Stimulated activated CD4-positive, alpha-beta T cell treated with anti-CD3 and anti-CD28 coated beads, Interleukin-12 subunit alpha, Interleukin-12 subunit beta, amount 100 ng/mL, for 4 hours (primary cell): ENCODE results near the gene TTLL11.
"Not testable (repeated sequence)": the region's sequence is repeated elsewhere in the genome, so short reads cannot be mapped to it uniquely, and the experiment has no call there.

Experiments
- DNase-seq: peaks from one replicate; pipeline ENCODE4 v3.0.0-alpha.2; 2020

Gene TTLL11

DNA sequence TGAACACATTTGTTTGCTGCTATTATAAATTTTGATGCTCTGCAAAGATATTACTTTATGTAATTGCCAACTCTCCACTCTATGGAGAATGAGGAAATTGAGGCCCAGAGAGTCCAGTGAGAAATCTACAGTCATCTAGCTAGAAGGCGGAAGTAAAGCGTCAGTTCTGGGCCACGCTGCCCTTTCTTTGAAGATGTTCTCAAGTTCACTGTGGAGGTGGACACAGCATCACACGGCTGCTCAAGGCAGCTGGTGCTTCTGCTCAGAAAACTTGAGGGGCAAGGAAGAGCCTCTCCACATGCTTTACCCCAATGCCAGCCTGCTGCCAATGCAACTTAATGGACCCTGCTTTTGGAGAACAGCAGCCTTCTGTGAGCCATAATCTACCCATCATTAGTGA, 96.3 kb downstream of the TTLL11 start:
- DNase-seq, result no peak

DNA sequence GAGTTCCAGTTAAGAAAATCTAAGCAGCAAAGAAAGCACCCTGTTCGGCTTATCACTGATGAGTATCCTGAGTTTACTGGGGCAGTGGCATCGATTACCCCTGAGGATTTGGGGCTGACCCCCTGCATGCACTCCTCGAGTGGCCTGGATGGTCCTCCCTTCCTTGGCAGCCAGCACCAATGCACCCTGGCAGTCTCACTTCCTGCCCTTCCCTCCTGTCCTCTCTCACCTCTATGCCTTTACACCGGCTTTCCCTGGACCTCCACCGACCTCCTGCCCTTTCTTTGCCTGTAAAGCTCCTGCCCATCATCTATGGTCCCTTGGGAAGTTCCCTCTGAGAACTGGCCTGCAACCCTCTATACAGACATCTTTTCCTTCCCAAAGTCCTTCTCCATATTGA, 97.1 kb downstream of the TTLL11 start:
- DNase-seq, result no peak

DNA sequence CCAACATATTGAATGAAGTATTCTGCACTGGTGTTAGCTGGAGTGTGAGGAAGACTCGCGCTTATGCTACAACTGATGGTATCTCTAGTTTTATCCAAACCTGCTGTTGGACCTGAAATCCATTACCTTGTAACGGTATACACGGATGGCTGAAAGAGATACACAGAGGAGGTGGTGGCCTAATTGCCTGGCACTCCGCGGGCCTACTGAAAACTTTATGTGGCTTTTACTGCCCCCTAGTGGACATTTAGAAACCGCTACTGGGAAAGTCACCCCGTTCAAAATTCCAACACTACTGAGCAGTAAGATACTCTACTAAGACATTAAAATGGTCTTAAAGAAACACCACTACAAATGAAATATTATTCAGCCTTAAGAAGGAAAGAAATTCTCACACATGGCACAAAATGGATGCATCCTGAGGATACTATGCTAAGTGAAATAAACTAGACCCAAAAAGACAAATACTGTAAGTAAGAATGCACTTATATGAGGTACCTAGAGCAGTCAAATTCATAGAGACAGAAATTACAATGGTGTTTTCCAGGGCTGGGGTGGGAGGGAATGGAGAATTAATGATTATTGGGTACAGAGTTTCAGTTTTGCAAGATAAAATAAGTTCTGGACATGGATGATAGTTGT, 100.4 kb downstream of the TTLL11 start:
- peak; percentile 20 for DNase-seq

DNA sequence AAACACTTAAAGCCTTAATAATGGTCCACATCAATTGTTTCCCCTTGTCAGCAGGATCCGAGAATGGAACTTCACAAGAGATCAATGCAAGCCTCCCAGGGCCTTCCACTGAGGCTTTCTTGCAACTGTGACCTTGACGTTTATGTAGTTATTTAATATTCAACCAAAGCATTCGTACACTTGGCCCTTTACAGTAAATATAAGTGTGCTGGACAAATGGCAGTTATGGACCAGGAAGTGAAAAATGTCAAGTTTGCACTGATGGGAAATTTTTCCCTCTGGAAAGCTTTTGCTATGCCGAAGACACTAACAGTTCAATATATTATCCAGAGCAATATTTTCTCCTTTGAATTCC, 101.8 kb downstream of the TTLL11 start:
- DNase-seq, result no peak

DNA sequence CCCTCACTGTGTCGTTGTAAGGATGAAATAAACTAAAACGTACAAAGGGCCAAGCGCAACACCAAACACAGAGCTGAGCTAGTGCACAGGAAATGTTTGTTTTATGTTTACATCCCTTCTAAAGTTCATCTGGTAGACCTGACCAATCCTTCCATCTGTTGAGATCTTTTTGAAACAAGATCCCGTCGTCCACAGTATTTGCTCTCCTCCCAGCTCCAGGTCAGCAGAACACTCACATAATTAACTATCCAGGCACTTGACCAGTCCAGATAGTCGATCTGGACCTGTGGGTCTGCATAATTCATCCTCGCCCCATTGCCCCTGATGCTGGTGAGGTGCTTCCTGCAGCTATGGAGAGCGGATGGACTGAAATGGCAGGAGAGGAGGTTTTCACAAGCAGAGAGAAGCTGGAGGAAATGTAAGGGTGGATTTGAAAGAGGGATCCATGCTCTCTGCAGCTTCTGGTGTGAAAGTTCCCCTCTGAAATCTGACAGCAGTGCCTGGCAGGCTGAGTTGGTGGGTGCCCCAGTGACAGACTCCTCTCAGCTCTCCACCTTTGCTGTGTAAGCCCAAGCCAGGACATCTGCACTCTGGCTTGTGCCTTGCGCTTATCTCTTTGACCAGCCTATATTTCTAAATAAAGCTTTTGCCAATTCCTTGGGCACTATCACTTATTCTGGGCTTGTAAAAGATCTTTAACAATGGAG, 102.4 kb downstream of the TTLL11 start:
- DNase-seq, result no peak

DNA sequence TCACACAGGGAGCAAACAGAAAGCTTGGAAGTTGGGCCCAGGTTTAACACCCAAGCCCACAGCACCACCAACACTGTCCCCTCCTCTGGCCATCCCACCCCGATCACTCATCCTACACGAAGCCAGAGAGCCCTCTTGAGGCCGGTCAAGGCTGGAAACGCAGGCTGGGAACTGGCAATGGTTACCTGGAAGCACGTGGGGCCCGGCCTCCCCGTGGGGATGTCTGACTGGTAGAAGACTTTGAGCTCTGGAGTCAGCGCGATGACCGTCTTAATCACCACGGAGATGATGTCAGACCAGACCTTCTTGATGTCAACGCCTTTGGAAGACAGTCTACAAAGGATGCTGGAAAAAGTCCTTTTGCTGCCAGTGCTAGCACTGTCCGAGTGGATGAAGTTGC, 104.1 kb downstream of the TTLL11 start:
- no peak for DNase-seq

DNA sequence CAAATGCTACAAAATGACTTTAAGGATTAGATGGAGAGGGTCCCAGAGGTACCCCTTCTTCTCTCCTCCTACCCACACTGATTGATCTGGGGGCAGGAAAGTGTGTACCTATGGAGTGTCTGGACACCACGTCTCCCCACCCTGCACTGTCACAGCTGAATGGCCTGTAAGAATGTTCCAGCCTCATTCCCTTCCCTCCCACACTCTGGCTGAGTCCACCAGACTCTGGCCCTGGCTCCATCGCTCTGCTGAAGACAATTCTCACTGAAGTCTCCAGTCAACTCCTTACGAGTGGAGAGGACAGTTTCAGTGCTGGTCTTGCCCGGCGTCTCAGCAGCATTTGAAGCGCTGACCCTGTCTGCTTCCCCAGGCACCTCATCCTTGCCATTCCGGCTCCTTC, 105.8 kb downstream of the TTLL11 start:
- DNase-seq, result no peak

DNA sequence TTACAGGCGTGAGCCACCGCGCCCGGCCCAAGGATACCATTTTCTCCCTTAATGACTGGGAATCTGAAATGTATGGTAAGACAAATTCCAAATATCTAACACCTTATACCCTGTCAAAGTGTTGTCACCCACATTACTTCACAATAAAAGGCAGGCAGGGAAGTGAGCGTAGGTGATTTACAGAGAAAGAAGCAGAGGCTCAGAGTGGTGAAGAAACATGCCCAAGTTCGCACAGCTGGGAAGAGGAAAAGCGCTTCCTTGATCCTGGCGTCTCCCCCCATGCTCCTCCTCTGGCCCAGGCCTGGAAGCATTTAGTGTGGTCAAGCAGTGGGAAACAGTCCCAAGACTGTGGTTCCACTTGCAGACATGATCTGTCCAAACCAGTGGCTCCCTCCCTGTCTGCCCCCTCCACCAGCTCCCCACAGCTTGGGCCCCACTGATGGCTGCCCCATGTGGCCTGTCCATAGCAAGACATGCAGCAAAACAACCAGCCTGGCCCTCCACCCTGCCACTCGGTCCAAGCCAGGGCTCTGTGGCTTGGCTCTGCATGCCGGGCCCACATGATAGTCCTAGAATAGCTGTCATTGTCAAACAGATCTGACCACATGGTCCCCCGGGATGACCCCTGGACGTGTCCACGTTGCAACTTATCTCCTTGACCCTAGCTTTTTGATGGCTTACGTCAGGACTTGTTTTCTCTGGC, 107.2 kb downstream of the TTLL11 start:
- no peak for DNase-seq

DNA sequence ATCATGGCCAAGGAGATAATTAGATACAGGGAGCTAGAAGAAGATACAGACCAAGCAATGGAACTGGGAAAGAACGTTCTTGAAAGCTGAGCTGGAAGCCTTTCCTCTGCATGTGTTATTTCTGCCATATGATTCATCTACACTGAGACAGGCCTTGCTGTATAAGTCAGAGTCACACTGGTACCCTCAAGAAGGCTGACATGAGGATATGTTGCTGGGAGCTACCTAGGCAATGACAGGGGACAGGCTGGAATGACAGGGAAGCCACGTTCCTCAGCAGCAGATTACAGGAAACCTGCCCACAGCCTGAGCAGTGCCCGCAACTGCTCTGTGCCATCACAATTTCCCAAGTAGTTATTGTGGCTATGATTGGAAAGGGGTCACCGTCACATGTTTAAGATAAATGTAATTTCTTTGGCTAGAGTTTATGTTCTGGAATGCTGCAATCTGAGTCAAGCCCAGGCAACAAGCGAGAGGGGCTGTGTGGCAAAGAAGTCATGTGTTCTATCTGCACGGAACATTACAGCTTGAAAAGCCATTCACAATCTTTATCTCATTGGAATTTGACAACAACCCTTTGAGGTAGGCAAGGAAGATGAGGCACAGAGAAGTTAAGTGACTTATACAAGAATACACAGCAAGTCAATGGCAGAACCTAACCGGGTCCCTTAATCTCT, 108.2 kb downstream of the TTLL11 start:
- no peak for DNase-seq

DNA sequence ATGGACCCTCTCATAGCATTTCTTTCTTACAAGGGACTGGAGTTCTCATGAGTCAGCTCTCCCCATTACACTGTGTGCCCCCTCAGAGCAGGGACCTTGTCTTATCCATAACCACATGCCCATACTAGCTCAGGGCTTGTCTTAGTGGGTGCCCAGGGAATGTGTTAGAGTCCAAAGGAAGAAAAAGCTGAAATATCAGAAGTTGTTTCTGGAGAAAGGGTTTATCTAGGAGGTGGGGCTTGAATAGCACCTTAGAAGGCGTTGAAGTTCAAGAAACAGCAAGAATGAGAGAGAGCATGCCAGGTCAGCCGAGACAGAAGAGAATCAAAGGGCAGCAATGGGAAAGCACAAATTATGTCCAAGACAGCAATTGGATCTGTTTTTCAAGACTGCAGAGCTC, 109.4 kb downstream of the TTLL11 start:
- DNase-seq, result no peak

DNA sequence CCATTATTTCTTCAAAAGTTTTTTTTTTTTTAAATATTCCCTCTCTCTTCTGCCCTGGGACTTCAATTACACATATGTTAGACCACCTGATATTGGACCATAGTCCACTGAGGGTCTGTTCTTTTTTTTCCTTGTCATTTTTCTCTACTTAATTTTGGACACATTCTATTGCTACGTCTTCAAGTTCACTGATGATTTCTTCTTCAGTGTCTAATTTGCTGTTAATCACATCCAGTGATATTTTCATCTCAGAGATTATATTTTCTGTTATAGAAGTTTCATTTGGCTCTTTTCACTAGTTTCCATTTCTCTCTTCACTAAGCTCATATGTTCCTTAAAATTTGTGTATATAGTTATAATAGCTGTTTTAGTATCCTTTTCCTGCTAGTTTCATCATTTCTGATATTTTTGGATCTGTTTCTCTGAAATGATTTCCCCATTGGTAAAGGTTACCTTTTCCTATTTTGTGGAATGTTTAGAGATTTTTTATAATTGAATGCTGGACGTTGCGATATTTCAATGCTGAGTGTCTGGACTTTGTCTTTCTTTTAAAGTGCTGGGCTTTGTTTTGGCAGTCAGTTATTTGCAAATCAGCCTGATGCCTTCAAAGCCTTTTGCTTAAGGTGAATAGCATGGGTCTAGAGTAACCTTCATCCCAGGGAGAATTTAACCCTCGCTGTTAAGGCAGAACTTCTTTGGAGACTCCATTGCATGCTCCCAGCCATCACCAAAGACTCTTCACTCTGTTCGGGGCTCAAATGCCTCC, 111.8 kb downstream of the TTLL11 start:
- DNase-seq, result no peak

DNA sequence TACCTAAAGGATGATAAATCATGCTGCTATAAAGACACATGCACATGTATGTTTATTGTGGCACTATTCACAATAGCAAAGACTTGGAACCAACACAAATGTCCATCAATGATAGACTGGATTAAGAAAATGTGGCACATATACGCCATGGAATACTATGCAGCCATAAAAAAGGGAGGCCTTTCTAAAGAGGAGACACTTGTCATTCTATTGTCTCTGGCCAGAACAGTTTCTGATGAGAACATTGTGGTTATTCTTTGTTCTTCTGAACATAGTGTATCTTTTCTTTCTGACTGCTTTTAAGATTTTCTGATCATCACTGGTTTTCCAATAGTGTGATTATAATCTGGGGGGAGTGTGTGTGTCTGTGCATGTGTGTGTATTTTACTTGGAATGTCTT, 112.4 kb downstream of the TTLL11 start:
- DNase-seq, result not testable (repeated sequence)

DNA sequence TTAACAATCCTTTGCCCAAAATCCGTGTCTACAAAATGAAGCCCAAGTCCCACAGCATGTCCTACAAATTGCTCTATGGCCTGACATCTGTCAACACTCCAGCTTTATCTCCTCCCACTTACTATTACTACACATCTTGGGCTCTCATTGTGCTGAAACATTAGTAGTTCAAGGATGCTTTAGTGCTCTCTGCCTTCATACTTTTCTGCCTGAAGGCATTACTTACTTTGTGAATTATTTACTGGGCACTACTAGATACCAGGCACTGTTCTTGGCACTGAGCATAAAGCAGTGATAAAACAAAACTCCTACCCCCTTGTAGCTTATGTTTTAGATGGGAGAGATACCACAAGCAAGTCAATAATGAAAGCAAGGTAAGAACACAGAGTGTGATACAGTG, 113.4 kb downstream of the TTLL11 start:
- no peak for DNase-seq

DNA sequence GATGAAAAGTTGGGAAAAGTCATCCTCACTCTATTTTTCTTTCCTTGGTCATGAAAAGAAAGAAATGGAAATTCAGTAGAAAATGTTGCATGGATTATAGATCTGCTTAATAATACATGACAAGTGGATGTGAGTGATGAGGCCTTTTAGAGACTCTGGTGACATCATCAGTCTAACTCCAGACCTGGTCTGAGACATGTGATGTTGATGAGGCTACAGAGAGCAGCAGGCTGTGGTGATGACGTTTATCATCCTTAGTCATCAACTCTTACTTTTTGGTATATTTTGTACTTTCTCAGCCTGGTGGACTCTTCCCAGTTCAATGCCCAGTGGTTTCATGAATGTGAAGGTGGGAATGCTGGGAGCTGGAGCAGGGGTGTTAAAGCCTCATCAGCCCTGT, 116.4 kb downstream of the TTLL11 start:
- no peak for DNase-seq

DNA sequence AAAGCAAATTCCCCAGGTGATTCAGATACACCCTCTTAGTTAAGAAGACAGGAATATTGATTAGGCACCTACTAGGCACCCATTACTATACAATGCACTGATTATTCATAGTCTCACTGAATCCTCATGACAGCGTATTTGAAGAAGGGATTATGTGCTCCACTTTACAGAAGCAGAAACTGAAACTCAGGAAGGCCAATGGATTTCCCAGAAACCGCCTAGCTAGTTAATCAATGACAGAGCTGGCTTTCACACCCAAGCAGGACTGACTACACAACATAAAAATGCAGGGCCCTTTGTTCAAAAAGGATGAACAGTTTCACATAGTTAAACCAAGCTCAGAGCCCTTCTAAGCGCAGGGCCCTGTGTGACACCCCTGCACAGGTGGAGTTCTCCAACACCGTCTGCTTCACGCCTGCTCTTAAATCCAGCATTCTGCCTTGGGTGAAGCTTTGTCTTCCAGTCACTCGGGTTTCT, 117.3 kb downstream of the TTLL11 start:
- DNase-seq, result no peak

DNA sequence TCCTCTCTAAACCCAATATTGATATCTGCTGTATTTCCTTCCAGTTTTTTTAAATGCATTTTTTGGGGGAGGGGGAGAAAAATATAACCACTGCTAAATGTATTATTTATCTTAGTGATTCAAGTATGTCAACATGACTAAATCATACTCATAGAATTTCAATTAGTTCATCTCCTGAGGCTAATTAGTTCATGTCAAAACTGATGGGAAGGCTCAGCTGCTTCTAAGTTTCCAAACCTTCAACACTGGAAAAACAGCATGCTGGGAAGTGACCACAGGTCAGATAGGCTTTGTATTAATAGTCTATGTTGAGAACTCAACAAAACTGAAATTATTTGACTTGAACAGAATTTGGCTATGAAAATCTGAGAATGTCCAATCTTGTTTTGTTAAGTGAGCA, 118.7 kb downstream of the TTLL11 start:
- DNase-seq, result no peak

DNA sequence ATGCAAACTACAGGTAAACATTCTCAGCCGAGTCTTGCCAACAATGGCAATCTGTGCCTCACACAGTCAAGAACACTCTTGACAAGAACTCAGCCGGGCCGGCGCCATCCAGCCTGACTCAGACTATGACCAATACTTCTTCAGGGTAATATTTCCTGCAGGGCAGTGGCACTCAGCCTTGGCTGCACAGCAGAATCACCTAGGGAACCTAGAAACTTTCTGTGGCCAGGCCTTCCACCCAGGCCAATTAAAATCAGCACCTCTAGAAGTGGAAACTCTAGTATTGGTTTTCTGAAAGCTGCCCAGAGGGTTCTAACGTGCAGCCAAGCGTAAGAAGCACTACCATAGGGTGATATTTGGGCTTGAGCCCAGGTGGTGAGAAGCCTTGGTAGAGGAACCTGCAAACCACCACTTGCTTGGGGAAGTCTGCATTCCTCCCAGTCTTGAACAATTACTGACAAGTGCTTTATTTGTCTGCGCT, 120.6 kb downstream of the TTLL11 start:
- DNase-seq, result no peak

DNA sequence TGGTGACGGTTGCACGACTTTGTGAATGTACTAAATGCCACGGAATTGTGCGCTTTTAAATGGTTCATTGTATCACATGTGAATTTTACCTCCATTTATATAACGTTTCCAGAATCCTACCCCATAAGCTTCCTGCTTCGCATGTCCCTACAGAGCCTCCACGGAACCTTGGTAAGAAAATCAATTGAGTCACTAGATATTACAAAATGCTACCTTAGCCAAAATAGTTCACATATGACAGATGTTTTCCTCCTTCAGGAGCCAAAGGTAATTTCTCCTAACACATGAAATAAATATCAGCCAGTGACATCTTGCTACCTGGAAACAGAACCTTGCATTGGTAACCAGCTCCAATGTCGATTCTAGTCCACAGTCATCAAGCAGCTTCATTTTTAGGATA, 125.1 kb downstream of the TTLL11 start:
- no peak for DNase-seq

DNA sequence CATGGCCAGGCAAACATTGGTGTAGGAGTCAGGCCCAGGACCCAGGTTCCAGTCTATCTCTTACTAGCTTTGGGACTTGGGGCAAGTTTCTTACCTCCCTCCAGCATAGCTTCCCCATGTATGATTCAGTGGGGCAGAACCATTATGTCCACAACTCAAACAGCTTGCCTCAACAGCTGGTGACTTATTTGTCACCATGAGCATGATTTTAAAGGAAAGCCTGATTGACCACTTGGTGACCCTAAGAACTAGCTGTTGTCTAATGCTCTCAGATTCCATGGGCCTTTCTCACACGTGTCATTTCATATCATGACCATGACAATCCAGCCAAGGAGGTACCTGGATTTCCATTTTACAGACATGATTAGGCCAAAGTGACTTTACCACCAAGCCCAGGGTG, 126.4 kb downstream of the TTLL11 start:
- no peak for DNase-seq

DNA sequence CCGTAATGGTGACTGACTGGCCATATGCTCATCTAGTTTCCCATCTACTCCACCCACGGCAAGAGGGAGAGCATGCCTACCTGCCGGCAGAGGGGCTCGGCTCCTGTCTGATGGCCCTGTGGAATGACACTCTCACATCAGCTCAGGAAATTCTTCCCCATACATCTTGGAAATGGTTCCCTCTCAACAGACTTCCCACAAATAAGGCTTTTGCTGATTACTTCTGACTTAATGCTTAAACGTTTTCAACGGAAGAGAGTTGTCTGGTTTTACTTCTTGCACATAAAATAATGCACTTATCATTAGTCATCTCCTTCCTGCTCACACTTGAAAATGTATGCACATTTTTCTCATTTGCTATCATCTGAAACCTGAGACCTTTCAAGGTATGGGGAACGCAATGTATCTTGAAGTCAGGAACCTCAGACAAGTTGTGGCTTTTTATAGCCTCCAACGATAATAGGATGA, 129.5 kb downstream of the TTLL11 start:
- DNase-seq, result no peak

DNA sequence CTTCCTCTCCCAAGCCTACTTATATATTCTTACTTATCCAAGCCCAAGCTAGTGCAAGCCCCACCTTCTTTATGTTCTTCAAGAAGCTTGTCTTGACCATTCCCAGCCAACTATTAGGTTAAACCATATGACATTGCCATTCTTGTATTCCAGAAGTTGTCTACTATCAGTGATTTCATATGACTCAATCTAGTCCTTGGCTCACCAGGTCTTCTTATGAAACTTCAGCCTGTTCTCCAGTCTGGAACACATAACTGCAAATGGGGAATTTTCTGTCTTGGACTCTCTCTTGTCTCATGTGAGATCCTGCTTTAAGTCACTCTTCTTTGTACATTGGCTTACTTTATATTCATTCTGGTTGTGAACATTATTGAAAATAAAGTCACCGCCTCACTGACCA, 130.7 kb downstream of the TTLL11 start:
- DNase-seq, result no peak

DNA sequence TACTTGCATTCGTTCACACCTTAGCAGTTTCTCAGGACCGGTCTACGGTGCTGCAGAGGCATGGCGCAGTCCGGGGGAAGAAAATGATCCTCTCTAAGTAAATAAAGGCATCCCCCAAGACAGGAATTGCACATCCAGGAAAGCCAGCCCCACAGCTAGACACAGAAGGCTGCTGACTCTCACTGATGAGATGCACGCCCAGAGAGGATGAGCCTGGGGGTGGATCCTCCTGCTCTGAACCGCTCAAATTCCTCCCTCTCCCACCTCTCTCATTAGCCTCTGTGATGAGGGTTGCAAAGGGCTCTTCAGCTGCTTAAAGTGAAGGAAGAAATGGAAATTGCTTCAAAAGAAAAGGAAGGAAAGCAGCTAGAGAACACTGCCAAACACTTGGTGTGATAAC, 132.4 kb downstream of the TTLL11 start:
- no peak for DNase-seq

DNA sequence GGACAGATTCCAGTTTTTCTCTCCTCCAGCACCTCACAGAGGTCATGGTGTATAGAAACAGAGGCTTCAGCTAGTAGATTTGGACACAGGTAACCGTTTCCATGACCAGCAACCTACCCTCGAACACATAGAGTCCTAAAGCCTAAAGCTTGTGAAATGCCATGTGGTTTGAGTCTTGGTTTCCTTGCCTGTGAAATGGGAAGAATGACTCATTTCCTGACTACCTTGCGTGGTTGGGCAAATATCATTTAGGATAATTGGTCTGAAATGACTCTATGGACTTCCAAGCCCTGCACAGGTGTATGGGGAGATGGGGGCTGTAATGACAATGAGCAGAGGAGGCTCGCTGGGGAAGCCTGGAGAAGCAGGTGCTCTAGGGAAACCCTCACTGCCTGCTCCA, 134.6 kb downstream of the TTLL11 start:
- DNase-seq, result no peak
